Fibroblast of lung (primary cell): ENCODE measurements around the gene KCNJ13.
"Not testable (repeated sequence)": the region's sequence is repeated elsewhere in the genome, so short reads cannot be mapped to it uniquely, and the experiment has no call there.

ENCODE experiments used
- EZH2 ChIP-seq: IDR thresholded peaks from 2 replicates; pipeline ENCODE4 v1.5.1; 2012; ENCODE audit warnings: low read length, control low read depth, mild to moderate bottlenecking; ENCODE audit errors: missing control alignments
- TF ChIP-seq, protein P1 (sequence below), 2 donors: IDR thresholded peaks in 1 of 2; conservative IDR thresholded peaks in 1 of 2; 1 replicate in 1 of 2; 2 replicates in 1 of 2; pipeline ENCODE4 v1.5.1; 2011 to 2012; ENCODE audit warnings: low read length in 2 of 2, control low read depth in 1 of 2, inconsistent platforms in 1 of 2, low read depth in 1 of 2, mild to moderate bottlenecking in 1 of 2

- TF ChIP-seq, protein P1, sequence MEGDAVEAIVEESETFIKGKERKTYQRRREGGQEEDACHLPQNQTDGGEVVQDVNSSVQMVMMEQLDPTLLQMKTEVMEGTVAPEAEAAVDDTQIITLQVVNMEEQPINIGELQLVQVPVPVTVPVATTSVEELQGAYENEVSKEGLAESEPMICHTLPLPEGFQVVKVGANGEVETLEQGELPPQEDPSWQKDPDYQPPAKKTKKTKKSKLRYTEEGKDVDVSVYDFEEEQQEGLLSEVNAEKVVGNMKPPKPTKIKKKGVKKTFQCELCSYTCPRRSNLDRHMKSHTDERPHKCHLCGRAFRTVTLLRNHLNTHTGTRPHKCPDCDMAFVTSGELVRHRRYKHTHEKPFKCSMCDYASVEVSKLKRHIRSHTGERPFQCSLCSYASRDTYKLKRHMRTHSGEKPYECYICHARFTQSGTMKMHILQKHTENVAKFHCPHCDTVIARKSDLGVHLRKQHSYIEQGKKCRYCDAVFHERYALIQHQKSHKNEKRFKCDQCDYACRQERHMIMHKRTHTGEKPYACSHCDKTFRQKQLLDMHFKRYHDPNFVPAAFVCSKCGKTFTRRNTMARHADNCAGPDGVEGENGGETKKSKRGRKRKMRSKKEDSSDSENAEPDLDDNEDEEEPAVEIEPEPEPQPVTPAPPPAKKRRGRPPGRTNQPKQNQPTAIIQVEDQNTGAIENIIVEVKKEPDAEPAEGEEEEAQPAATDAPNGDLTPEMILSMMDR (conservative IDR thresholded peaks at IDR 0.05 in 1 of 2, IDR thresholded peaks at IDR 0.05 in 1 of 2; ENCODE audit: low read depth in 1 of 2, low read length in 2 of 2) = not testable (repeated sequence)
- not testable (repeated sequence) for TF ChIP-seq EZH2
Measured at GRCh38 chr2:232720056-232720455, 56.3 kb downstream of the KCNJ13 start.
